Liver (tissue), 9 donors: ENCODE data around the gene TRAF7. TPM values are rescaled to one million over a fixed set of nuclear protein-coding genes. Genes with fewer than 3 reads are reported as not detected.

ENCODE experiments used
- DNase-seq: peaks from one replicate; pipeline ENCODE4 v3.0.0-alpha.2; 2017; ENCODE audit warnings: low spot score
- H3K27ac ChIP-seq, 2 donors: one replicate each; pipeline ENCODE4 v1.7.0; 2013; ENCODE audit warnings: inconsistent platforms in 2 of 2, low read length in 2 of 2, control low read depth in 1 of 2, low read depth in 1 of 2, mild to moderate bottlenecking in 1 of 2
- H3K27me3 ChIP-seq, 4 donors: one replicate each; pipeline versions ENCODE4 v1.6.1 to v1.7.0; 2013; ENCODE audit warnings: low read length in 3 of 4, inconsistent platforms in 1 of 4, mild to moderate bottlenecking in 1 of 4, moderate library complexity in 1 of 4; ENCODE audit not compliant: control insufficient read depth in 4 of 4, insufficient read depth in 4 of 4
- H3K36me3 ChIP-seq, 4 donors: one replicate each; pipeline versions ENCODE4 v1.6.1 to v1.7.0; 2013; ENCODE audit warnings: low read length in 3 of 4, mild to moderate bottlenecking in 3 of 4, low read depth in 1 of 4, moderate library complexity in 1 of 4; ENCODE audit not compliant: control insufficient read depth in 4 of 4, insufficient read depth in 3 of 4
- H3K4me1 ChIP-seq, 4 donors: one replicate each; pipeline versions ENCODE4 v1.6.1 to v1.7.0; 2013; ENCODE audit warnings: low read length in 3 of 4, mild to moderate bottlenecking in 3 of 4, moderate library complexity in 1 of 4; ENCODE audit not compliant: control insufficient read depth in 4 of 4, insufficient read depth in 4 of 4
- H3K4me3 ChIP-seq, 3 donors: one replicate each; pipeline versions ENCODE4 v1.6.1 to v1.7.0; 2013; ENCODE audit warnings: low read length in 3 of 3, control low read depth in 1 of 3, low read depth in 1 of 3, mild to moderate bottlenecking in 1 of 3
- H3K9ac ChIP-seq, 2 donors: one replicate each; pipeline ENCODE4 v1.7.0; 2013; ENCODE audit warnings: low read length in 2 of 2, mild to moderate bottlenecking in 2 of 2, moderate library complexity in 2 of 2, control low read depth in 1 of 2, low read depth in 1 of 2
- H3K9me3 ChIP-seq, 4 donors: one replicate each; pipeline versions ENCODE4 v1.6.1 to v1.7.0; 2013; ENCODE audit warnings: low read length in 3 of 4; ENCODE audit not compliant: control insufficient read depth in 4 of 4
- ATF3 ChIP-seq: IDR thresholded peaks from 2 replicates; pipeline ENCODE4 v1.6.1; 2016; ENCODE audit warnings: antibody characterized with exemption
- CTCF ChIP-seq: fragments of 150-350 bp; IDR thresholded peaks from 2 replicates; pipeline ENCODE4 v1.5.1; 2017; ENCODE audit warnings: improper control_type of control experiment, low read depth, low read length; ENCODE audit not compliant: missing input control
- EGR1 ChIP-seq, 2 donors: IDR thresholded peaks; 2 replicates each; pipeline ENCODE4 v1.6.1; 2016 to 2018; ENCODE audit warnings: antibody characterized with exemption in 2 of 2, low read depth in 2 of 2
- FOXA1 ChIP-seq: IDR thresholded peaks from 2 replicates; pipeline ENCODE4 v1.6.1; 2016; ENCODE audit warnings: antibody characterized with exemption
- FOXA2 ChIP-seq: IDR thresholded peaks from 2 replicates; pipeline ENCODE4 v1.6.1; 2016; ENCODE audit warnings: antibody characterized with exemption
- GABPA ChIP-seq, 2 donors: IDR thresholded peaks in 1 of 2; conservative IDR thresholded peaks in 1 of 2; 2 replicates each; pipeline ENCODE4 v1.6.1; 2016; ENCODE audit warnings: antibody characterized with exemption in 2 of 2, mild to moderate bottlenecking in 1 of 2, moderate library complexity in 1 of 2
- HNF4A ChIP-seq, 2 donors: conservative IDR thresholded peaks; 2 replicates each; pipeline ENCODE4 v1.6.1; 2016; ENCODE audit warnings: antibody characterized with exemption in 2 of 2, mild to moderate bottlenecking in 2 of 2
- HNF4G ChIP-seq: IDR thresholded peaks from 2 replicates; pipeline ENCODE4 v1.6.1; 2016; ENCODE audit warnings: antibody characterized with exemption
- JUND ChIP-seq, 2 donors: IDR thresholded peaks; 2 replicates each; pipeline ENCODE4 v1.6.1; 2016; ENCODE audit warnings: antibody characterized with exemption in 2 of 2
- MAX ChIP-seq: IDR thresholded peaks from 2 replicates; pipeline ENCODE4 v1.6.1; 2016; ENCODE audit warnings: antibody characterized with exemption
- NR2F2 ChIP-seq: IDR thresholded peaks from 2 replicates; pipeline ENCODE4 v1.6.1; 2016; ENCODE audit warnings: antibody characterized with exemption
- RAD21 ChIP-seq, 2 donors: IDR thresholded peaks; 2 replicates each; pipeline ENCODE4 v1.6.1; 2016; ENCODE audit warnings: antibody characterized with exemption in 2 of 2, mild to moderate bottlenecking in 2 of 2
- REST ChIP-seq: IDR thresholded peaks from 2 replicates; pipeline ENCODE4 v1.6.1; 2016; ENCODE audit warnings: antibody characterized with exemption, mild to moderate bottlenecking
- RXRA ChIP-seq, 2 donors: IDR thresholded peaks; 2 replicates each; pipeline ENCODE4 v1.6.1; 2017 to 2018; ENCODE audit warnings: antibody characterized with exemption in 2 of 2, mild to moderate bottlenecking in 1 of 2
- SP1 ChIP-seq: IDR thresholded peaks from 2 replicates; pipeline ENCODE4 v1.6.1; 2018; ENCODE audit warnings: antibody characterized with exemption, mild to moderate bottlenecking
- TAF1 ChIP-seq: conservative IDR thresholded peaks from 2 replicates; pipeline ENCODE4 v1.6.1; 2016; ENCODE audit warnings: antibody characterized with exemption, mild to moderate bottlenecking
- YY1 ChIP-seq: IDR thresholded peaks from 2 replicates; pipeline ENCODE4 v1.6.1; 2016; ENCODE audit warnings: antibody characterized with exemption, mild to moderate bottlenecking
- ZBTB33 ChIP-seq: IDR thresholded peaks from 2 replicates; pipeline ENCODE4 v1.6.1; 2016; ENCODE audit warnings: antibody characterized with exemption
- WGBS: extraction: QIAGEN DNeasy Blood & Tissue Kit; methylation state at CpG from one replicate; pipeline ENCODE4 v1.1.7; 2013; 5-methylcytosine and 5-hydroxymethylcytosine counted together
- polyA plus RNA-seq, 2 donors: library from polyadenylated mRNA; stranded (reverse) in 1 of 2; unstranded in 1 of 2; fragments of 200-250 nt in 1 of 2; fragments of >200 nt in 1 of 2; fragmentation: Nextera tagmentation in 1 of 2; extraction: Ambion mirVana in 1 of 2; gene quantifications; one replicate each; pipeline versions ENCODE4 v1.2.1 to v1.2.3, GENCODE V29; 2013 to 2015
- total RNA-seq, 2 donors: library from RNA; depleted of rRNA; stranded (reverse); fragments of >200 nt; gene quantifications; one replicate each; pipeline ENCODE4 v1.2.3, GENCODE V29; 2014
- donor health status: healthy.
- donor health status: healthy.
- donor health status: healthy.
- donor health status: healthy.
- donor health status: healthy.

The TRAF7 gene
- total and polyA plus RNA-seq, 4 donors: 14.7 to 36.6 (median 34.0) TPM

GRCh38 chr16:2204416-2205103, 49.0 kb downstream of the TRAF7 start:
- Histone ChIP-seq H3K4me1 (peaks cover 4 to 19% (median 10%) of the 10 kb centered on the region in 4 donors), H3K4me3 (peak overlapping the region; percentile 33 to 85 (median 76)), H3K36me3 (peaks cover 0 to 21% (median 5%) of the 10 kb centered on the region in 4 donors), H3K9me3 (no peaks in the 10 kb centered on the region), H3K27ac (peak overlapping the region; percentile 80 to 98), H3K27me3 (no peaks in the 10 kb centered on the region), H3K9ac (no peak overlapping the region)
- 86% methylated on average over 13 of the region's 13 CpGs for WGBS
- no peak for TF ChIP-seq RXRA (IDR thresholded peaks at IDR 0.05)
- no peak for TF ChIP-seq SP1
- TF ChIP-seq CTCF: no peak
- TF ChIP-seq FOXA2: no peak
- no peak for TF ChIP-seq MAX
- TF ChIP-seq NR2F2: no peak
- no peak for TF ChIP-seq FOXA1
- TF ChIP-seq EGR1 (IDR thresholded peaks at IDR 0.05; ENCODE audit: low read depth in 2 of 2): no peak
- no peak for TF ChIP-seq ZBTB33
- TF ChIP-seq GABPA (IDR thresholded peaks at IDR 0.05 in 1 of 2, conservative IDR thresholded peaks at IDR 0.05 in 1 of 2): no peak
- no peak for TF ChIP-seq TAF1
- TF ChIP-seq JUND (IDR thresholded peaks at IDR 0.05): no peak
- no peak for TF ChIP-seq REST
- TF ChIP-seq HNF4G: no peak
- no peak for TF ChIP-seq YY1
- TF ChIP-seq RAD21 (IDR thresholded peaks at IDR 0.05): no peak
- no peak for TF ChIP-seq HNF4A (conservative IDR thresholded peaks at IDR 0.05)
- no peak for TF ChIP-seq ATF3
- DNase-seq: no peak
